ENCODE measurements around the gene IPCEF1.
"Not testable (repeated sequence)": the region's sequence is repeated elsewhere in the genome, so short reads cannot be mapped to it uniquely, and the experiment has no call there.

The IPCEF1 gene

DNA sequence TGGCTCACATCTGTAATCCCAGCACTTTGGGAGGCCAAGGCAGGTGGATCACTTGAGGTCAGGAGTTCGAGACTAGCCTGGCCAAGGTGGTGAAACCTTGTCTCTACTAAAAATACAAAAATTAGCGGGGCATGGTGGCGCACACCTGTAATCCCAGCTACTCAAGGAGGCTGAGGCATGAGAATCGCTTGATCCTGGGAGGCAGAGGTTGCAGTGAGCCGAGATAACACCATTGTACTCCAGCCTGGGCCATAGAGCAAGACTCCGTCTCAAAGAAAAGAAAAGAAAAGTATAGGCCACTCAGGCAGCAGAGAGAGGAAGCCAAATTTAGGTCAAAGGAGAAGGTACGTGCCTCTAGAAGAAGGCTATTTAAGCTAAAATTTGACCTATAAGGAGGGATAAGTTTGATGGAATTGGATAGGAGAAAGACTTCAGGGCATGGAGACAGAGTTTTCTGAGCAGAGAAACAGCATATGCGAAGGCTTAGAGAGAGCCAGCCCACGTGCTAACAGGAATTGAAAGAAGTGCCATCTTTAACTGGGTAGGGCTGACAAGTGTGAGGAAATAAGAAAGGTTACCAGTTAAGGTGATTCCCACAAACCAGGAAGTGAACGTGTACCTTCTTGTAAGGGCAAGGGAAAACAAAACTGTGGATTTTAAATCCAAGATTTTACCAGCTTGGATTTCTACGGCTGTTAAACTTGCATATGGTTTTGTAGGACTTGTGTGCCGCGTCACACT lies 113.8 kb downstream of the IPCEF1 start:
- no peak for DNase-seq

DNA sequence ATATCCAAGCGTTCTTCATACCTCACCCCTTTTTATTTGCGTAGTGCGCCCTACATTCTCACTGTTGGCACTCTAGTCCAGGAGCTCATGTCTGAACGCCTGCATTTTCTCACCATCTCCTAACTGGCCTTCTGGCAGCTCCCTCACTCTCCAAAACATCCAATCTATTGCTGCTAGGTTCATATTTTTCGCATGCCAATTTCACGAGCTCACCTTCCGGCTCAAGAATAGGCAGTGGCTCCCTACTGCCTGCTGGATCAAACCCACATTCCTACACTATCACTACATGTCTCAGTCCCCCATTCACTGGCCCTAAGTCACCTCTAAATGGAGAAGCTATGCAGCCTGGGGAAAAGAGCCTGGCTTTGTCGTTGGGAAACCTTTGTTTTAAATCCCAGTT lies 115.0 kb downstream of the IPCEF1 start:
- DNase-seq = no peak

DNA sequence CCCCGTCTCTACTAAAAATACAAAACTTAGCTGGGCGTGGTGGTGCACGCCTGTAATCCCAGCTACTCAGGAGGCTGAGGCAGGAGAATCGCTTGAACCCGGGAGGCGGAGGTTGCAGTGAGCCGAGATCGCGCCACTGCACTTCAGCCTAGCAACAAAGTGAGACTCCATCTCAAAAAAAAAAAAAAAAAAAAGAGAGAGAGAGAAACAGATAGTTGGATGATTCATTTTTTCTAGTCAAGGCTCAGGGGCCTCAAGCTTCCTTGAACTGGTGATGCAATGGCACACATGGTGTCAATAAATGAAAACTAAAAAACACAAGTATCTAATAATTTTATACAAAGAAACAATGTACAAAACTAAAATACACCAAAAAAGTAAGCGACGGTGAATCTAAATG lies 115.5 kb downstream of the IPCEF1 start:
- DNase-seq = not testable (repeated sequence)

DNA sequence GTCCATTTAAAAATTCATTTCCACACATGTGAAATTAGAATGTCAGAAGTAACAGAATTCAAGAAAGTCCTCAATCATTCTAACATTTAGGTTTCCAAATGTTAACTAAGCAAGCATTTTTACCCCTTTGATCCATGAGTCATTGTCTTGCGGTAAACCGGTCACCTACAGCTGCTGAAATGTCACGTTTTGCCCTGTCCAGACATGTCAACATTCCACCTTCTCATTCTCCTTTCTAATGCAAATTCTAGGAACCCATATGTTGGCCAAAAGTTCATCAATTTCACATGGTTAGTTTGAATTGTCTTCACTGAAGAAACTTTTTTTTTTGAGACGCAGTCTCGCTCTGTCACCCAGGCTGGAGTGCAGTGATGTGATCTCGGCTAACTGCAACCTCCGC lies 117.2 kb downstream of the IPCEF1 start:
- DNase-seq = no peak

DNA sequence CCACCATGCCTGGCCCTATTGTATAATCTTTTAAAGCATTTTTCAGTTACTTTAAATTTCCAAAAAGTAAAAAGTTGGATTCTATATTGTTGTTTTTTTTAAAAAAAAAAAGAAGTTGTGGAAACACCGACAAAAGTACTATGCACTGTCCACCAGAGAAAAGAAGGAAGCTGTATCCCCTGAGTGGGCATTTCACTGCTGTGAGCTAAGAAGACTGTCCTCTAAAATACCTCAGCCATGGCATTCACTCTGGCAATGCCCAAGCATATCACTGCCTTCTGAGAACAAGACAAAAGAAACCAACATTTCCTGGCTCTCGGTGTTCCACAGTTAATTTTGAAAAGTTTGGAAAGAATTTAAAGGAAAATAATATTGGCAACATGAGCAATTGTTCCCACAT lies 117.8 kb downstream of the IPCEF1 start:
- DNase-seq = no peak

DNA sequence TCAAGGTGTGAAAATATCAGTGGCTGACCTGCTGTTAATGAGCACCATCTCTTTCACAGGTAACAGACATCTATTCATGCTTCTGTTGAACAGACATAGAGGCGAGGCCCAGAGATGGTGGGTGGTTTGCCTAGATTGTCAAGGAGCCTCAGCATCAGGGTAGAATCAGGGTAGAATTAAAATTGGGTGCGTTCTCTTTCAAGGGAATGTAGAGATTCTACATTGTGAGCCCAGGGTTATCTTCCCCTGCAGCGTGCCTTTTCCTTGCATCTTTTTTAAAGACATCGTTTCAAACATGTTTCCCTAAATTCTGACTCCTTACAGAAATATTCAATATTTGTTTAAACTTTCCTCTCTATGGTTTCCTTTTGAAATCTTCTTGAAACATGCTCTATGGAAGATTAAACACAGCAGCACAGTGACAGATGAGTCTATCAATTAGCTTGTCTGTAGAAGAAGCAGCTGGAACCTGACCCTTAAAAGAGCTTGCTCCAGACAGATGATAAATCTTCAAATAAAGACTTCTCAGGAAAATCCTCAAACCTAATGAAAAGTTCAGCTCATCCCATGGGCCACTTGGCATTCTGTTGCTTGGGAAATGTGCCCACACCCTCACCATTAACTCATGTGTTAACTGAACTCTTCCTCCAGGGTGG lies 119.8 kb downstream of the IPCEF1 start:
- no peak for DNase-seq

DNA sequence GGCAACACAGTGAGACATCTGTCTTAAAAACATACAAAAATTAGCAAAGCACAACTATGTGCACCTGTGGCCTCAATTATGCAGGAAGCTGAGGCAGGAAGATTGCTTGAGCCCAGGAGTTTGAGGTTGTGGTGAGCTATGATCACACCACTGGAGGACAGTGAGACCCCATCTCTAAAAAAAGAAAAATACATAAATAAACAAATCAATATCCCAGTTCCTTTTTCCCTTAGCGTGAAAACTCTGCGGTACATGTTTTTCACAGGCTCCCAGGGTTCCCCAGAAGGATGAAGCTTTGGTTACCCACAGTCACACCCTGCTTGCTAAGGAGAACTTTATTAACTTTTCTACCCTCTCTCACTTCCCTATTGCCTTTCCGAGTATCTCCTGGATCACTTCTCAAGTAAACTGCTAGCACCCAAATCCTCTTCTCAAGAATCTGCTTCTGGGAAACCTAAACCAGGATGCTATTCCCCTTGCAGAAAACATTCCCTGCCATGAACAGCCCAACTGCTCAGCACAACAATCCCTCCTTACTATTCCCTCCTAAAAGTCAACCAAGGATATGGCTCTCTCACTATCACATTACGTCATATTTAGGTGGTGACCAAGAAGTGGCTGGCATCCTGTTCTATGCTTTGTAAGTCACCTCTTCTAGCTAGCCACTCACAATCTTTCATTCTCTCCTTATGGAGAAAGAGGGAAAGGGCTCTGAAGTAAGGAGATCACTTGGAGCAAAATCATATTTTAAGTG lies 122.4 kb downstream of the IPCEF1 start:
- DNase-seq = no peak

DNA sequence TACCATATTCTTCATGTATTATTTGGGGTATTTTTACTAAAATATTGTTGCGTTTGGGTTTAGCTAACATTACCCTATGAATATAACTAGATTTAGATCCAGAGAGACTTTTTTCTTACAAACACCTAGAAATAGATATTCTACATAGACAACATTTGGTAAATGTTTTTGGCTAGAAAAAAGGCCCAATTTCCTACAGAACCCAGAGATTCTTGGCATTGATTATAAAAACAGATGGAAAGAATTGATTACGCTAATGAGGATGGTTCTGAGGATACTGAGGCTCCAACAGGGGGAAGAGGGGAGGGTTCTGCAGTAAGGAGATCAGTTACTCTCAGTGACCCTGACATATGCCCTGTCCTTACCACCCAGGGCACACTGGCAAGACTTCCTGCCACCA lies 123.2 kb downstream of the IPCEF1 start:
- no peak for DNase-seq

DNA sequence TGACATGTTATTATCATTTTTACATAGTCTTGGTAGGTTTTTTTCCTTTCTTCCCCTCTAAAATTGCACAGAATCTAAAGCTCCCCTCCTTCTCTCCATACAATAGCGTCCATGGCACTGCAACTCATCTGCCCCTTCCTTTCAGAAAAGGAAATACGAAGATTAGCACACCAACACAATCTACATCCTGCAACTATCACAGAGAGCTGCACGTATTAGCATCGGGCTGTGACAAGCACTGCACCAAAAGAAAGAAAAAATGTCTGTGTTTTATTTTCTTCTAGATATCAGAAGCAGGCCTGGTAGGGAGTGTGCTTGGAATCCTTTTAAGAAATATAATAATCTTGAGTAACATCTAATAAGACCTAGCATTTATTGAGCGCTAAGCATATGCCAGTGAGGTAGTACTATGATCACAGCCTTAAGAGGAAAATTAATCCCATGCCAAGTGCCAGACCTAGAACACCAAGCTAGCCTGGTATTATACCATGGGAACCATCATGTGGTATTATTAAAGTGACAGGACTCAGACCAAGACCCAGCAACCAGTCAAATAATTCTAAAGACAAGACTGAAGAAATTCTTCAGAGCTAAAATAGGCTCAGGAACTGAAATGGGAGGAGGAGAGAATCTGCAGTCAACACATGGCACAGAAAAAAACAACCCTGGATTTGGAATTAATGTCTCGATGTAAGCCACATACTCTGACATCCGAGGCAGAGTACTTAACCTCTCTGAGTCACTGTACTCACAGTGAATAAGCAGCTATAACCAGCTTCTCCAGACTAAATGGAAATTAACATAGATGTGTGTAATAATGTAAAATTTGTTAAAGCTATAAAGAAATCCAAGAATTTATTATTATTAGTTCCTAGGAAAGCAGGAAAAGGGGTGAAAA lies 124.3 kb downstream of the IPCEF1 start:
- no peak for DNase-seq

DNA sequence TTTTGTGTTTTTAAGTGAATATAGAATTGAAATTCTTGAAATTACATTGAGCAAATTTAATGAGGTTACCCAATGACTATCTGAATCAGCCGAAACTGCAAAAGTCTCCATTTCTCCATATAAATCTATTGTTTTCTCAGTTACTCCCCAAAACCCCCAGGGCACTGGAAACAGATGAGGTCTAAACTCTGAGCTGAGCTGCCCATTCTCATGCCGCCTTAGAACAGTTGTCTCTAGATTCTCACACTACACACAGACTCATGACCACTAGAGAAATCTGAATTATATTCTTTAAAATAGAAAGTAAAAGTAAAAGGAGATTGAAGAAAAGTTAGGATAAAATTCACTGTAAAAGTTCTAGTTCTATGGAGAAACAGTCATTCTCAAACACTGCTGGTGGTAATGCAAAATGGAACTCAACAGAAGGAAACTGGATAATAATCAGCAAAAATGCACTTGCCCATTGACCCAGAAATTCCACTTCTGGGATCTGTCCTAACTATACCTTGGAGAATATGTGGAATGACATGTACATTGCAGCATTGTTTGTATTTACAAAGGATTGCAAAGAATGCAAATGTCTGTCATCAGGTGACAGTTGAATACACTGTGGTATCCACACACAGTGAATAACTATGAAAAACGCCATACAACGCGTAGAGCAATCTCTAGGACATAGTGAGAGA lies 125.5 kb downstream of the IPCEF1 start:
- DNase-seq = no peak

DNA sequence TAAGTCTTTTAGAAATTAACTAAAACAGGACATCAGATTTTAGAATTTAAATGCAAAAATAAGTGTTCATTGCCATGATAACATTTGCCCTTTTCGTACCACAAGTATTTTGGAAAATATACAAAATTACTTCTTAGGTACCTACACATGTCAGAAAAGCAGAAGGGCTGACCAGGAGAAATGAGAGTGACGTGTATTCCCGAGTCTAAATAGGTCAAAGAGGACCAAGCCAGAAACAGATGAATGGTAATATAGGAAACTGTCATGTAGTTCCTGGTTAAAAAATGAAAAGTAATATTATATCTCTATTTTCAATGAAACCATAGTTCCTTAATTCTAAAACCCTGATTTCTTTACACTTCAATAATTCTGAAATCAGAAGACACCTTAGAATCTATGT lies 126.2 kb downstream of the IPCEF1 start:
- DNase-seq = no peak

DNA sequence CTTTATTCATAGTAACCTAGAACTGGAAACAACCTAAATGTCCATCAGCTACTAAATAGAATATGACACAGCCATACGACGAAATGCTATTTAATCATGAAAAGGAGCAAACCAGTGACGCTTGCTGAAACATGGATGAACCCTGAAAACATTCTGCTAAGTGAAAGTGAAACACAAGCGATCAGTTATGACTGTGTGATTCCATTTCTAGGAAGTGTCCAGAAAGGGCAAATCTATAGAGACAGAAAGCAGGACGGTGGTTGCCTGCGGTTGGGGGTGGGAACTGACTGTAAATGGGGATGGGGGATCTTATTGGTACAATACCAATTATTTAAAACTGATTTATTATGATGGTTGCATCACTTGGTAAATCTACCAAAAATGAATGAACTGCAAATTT lies 126.8 kb downstream of the IPCEF1 start:
- DNase-seq = no peak

DNA sequence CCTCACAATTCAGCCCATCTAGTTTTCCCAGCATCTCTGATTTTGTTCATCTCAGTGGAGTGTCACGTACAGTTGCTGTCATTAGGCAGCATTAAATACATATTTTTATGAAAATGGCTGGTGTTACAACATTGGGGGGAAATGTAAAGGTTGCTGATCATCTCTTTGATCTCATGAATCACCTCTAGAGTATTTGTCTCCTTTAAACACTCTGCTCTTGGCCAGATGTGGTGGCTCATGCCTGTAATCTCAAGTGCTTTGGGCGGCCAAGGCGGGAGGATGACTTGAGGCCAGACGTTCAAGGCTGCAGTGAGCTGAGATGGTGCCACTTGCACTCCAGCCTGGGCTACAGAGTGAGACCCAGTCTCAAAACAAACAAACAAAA lies 128.1 kb downstream of the IPCEF1 start:
- DNase-seq = no peak

DNA sequence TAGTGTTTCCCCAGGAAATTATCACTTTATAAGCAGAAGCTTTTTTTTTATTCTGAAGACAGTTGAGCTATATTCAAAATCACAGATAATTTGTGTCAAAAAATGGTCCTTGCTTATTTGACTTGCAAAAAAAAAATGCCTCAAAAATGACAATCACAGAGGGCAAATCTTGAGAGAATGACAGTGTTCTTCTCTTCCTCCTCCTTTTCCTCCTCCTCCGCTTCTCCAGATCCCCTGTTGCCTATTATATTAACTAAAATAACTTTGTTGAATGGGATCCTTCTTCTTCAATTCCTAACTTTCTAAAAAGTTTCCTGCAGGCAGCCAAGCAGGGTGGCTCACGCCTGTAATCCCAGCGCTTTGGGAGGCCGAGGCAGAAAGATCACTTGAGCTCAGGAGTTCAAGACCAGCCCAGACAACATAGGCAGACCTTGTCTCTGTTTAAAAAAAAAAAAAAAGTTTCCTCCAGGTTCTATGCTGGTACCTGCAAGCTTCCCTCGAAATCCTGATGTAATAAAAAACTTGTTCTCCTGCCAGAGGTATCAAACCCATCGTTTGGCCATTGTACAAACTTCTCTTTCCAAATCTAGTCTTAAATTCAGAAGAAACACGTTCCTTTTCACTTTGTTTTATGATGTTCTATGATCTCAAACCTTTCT lies 128.6 kb downstream of the IPCEF1 start:
- no peak for DNase-seq

DNA sequence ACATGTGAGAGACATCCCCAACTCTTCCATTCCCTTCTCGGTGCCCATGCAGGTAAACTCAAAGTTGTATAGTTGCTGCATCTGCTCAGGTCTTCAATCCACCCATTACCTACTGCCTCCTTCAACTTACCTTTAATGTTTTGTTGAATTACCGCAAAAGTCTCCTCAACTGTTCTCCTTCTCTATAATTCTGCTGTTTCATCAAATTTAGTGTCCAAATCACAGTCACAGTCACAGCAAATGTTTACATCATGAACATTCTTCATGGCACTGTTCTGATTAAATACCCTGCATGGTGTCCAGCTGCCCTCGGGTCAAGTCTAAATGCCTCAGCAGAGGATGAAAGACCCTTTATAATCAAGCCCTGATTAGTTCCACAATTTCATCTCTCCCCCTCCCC lies 130.1 kb downstream of the IPCEF1 start:
- no peak for DNase-seq

DNA sequence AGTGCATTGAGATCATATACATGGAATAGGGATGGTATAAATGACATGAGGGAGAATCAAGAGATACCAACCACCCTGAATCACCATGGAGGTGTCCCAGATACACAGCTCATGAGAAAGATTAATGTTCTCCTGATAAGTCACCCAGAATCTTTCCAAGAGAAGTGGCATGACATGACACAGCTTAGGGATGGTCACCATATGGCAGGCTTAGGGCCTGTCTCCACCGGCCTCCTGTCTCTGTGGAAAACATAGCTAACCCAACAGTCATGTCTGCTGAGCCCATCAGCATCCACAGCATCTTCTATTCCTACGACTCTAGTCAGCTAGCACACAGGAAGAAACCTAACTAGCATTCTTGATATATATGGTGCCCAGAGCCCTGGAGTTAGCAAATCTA lies 133.3 kb downstream of the IPCEF1 start:
- no peak for DNase-seq

DNA sequence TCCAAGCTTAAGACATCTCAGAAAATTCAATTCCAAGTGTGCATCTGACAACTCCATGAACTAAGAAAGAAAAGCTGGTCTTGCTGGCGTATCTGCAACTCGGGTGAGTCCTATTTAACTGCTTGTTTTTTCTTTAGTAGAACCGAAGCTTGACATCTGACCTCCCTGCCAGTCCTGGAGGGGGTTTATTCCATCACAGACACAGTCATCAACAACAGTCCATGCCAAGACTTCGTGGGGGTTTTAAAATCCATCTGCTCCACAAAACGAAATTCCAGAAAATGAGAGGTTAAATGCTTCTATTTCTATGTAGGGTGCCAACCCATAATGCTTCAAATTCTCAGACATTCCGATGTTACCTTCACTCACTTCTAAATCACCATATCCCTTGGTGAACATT lies 133.9 kb downstream of the IPCEF1 start:
- DNase-seq = no peak

DNA sequence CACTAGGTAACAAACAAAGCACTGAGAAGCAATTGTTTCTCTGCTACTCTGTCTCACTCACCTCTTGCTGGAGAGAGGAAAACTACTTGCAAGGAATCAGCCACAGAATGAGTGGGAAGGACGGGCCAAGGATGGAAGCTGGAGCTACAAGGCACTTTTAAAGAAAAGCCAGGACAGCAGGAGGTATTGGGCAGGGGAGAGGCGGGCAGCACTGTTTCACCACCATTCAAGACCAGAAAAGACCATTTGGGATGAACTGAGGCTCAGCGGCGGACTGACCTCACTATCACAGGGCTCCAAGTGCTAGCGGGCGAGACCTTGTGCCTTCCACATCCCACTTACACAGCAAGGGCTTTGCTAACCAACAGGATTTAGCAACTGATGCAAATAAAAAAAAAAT lies 137.4 kb downstream of the IPCEF1 start:
- DNase-seq = no peak

DNA sequence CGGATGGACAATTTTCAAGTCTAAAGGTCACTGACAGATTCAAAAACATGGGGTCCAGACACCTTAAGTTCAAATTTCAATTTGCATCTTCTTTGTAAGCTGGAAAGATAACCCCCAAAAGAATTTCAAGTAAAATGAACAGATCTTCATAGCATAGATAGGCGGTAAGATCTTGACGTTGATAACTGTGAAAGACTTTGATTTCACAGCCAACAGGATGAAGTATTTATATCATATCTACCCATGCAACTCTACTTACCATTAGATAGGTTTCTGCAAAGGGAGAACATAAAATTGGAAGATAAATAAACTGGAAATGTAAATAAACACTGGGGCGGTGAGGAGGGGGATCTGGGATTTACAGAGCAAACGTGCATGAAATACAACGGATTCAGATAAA lies 137.8 kb downstream of the IPCEF1 start:
- DNase-seq = no peak

DNA sequence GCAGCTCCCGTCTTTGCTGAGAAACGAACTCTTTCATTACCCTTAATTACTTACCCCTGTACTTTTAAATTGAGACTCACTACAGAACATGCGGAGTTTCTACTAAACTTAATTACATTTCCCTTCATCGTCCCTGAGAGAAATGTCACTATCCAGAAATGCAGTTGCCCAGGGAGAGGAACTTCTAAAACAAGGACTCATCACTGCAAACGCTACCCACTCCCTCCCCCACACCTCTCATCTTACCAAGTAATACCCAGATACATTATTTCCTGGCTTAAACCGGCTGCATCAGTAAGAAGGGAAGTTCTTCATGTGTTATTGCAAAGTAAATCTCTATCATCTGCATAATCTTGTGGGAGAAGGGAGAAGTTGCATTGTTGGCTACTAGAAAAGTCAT lies 138.3 kb downstream of the IPCEF1 start:
- no peak for DNase-seq

DNA sequence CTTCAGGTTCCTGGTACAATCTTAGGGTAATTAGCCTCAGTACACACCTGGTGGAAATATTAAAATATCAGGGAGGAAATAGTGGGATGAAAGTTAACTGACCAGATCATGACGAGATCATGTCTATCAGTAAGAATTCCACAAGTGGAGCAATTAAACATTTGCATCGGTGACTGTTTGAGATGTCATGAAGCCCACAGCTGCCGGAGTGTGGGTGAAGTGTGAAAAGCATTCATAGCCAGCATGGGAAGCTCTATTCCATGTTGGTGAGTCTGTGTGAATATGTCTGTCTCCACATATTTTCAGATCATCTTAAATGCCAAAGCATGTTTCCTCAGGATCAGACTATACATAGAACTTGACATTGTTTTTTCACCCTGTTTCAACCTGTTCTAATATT lies 142.8 kb downstream of the IPCEF1 start:
- DNase-seq = no peak

DNA sequence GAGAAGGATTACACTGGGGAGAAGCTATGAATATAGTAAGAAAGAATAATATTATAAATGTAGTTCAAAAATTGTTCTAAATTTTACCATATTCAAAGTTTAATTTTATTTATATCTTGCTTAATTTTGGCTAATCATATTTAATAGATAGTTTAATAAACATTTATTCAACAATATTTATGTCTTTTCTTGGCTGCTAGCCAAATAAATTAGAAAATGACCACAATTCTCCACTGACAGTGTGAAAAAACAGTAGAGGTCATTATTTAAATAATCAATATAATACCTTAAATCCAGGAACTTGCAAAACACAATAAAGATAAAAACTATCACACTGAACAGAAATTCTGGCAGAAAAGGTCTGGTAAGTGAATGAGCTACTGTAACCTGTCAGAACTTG lies 145.9 kb downstream of the IPCEF1 start:
- no peak for DNase-seq

Data from 8988T (cell line).